ENCODE measurements around the gene GAS2L1.

DNA sequence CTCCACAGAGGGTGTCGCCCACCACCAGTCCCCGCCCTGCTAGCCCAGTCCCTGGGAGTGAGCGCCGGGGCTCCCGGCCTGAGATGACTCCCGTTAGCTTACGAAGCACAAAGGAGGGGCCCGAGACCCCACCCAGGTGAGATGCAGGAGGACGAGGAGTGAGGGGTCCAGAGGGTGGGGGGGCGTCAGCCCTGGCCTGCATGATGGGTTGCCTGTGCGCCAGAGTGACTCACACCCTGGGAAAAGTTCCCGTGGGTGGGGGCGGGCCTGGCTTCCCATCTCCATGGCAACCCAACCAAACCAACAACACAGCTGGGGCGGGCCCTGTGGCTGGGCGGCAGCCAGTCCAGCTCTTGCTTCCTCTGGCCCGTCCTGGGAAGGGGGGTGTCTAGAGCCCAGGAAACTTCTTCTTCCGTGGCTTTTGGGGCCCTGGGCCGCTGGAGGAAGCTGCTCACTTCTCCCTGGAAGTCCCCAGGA, 4.5 kb downstream of the GAS2L1 start:
- TF ChIP-seq CTCF (IDR thresholded peaks at IDR 0.05): no peak
- no peak for TF ChIP-seq POLR2A (IDR thresholded peaks at IDR 0.05)

Data from body of pancreas (tissue), 4 donors.